IMR-90 (cell line): ENCODE measurements around the gene CPAMD8. TPM values are rescaled to one million over a fixed set of nuclear protein-coding genes. Genes with fewer than 3 reads are reported as not detected.

Experiments
- ATAC-seq: fragments of 200-7000 bp; cut with Tn5 transposase; 2 replicates; pipeline ENCODE4 v1.9.1; 2020; ENCODE audit warnings: low read depth, mild to moderate bottlenecking, moderate library complexity
- BruUV-seq: library from RNA; stranded (reverse); fragments of 400-500 nt; replicated peaks from 2 replicates; lab custom pipeline; 2021; lab: Mats Ljungman, UMichigan
- CTCF ChIA-PET: fragments of 300-600 bp; formaldehyde crosslinking; extraction: SDS; loops from one replicate; lab custom pipeline; 2021; ENCODE audit warnings: antibody characterized with exemption; lab: Yijun Ruan, JAX
- POLR2A ChIA-PET: fragments of 300-600 bp; sonication (Branson Sonifier 250); formaldehyde crosslinking; loops from one replicate; lab custom pipeline; 2022; ENCODE audit warnings: antibody characterized with exemption; ENCODE audit not compliant: unreplicated experiment; lab: Charles Lee
- DNase-seq: peaks from one replicate; pipeline ENCODE4 v3.0.0; 2013
- H2AFZ ChIP-seq: replicated peaks from 2 replicates; pipeline ENCODE3; 2013; ENCODE audit warnings: low read length, mild to moderate bottlenecking; ENCODE audit not compliant: poor library complexity
- H2AK5ac ChIP-seq: 2 replicates; pipeline ENCODE4 v1.6.1; 2013; ENCODE audit warnings: low read depth, low read length, inconsistent platforms
- H2AK9ac ChIP-seq: replicated peaks from 2 replicates; pipeline ENCODE3; 2013; ENCODE audit warnings: mild to moderate bottlenecking, low read depth, low read length, moderate library complexity; ENCODE audit not compliant: poor library complexity
- H2BK120ac ChIP-seq: 2 replicates; pipeline ENCODE4 v1.6.1; 2013; ENCODE audit warnings: low read depth, low read length, inconsistent platforms
- H2BK15ac ChIP-seq: 3 replicates; pipeline ENCODE4 v1.6.1; 2013; ENCODE audit warnings: low read depth, low read length, inconsistent platforms
- H2BK20ac ChIP-seq: 2 replicates; pipeline ENCODE4 v1.6.1; 2013; ENCODE audit warnings: low read depth, mild to moderate bottlenecking, inconsistent platforms, low read length, moderate library complexity
- H2BK5ac ChIP-seq: 2 replicates; pipeline ENCODE4 v1.6.1; 2013; ENCODE audit warnings: mild to moderate bottlenecking, low read depth, low read length, inconsistent platforms; ENCODE audit not compliant: poor library complexity, severe bottlenecking
- H3K14ac ChIP-seq: replicated peaks from 2 replicates; pipeline ENCODE4 v1.6.1; 2013; ENCODE audit warnings: low read depth, low read length, inconsistent platforms
- H3K18ac ChIP-seq: 2 replicates; pipeline ENCODE4 v1.6.1; 2013; ENCODE audit warnings: low read depth, low read length, control low read depth
- H3K23ac ChIP-seq: 2 replicates; pipeline ENCODE4 v1.6.1; 2013; ENCODE audit warnings: low read depth, low read length, inconsistent platforms
- H3K27ac ChIP-seq: 2 replicates; pipeline ENCODE4 v1.5.1; 2013; ENCODE audit warnings: mild to moderate bottlenecking, control low read depth, low read length; ENCODE audit not compliant: insufficient read depth
- H3K27me3 ChIP-seq: 2 replicates; pipeline ENCODE4 v1.6.1; 2013; ENCODE audit warnings: low read length; ENCODE audit not compliant: control insufficient read depth, insufficient read depth
- H3K36me3 ChIP-seq: 2 replicates; pipeline ENCODE4 v1.6.1; 2013; ENCODE audit warnings: low read length, mixed read lengths; ENCODE audit not compliant: control insufficient read depth, insufficient read depth
- H3K4ac ChIP-seq: 2 replicates; pipeline ENCODE4 v1.6.1; 2013; ENCODE audit warnings: low read depth, low read length, inconsistent platforms
- H3K4me1 ChIP-seq: 2 replicates; pipeline ENCODE4 v1.6.1; 2013; ENCODE audit warnings: low read length, mixed read lengths; ENCODE audit not compliant: control insufficient read depth, insufficient read depth
- H3K4me2 ChIP-seq: 2 replicates; pipeline ENCODE4 v1.6.1; 2013; ENCODE audit warnings: low read depth, mild to moderate bottlenecking, control low read depth, low read length, moderate library complexity
- H3K4me3 ChIP-seq: 2 replicates; pipeline ENCODE4 v1.5.1; 2013; ENCODE audit warnings: low read depth, mild to moderate bottlenecking, control low read depth, low read length, moderate library complexity; ENCODE audit not compliant: insufficient read depth
- H3K56ac ChIP-seq: 2 replicates; pipeline ENCODE4 v1.6.1; 2013; ENCODE audit warnings: low read length, inconsistent platforms; ENCODE audit not compliant: insufficient read depth; ENCODE audit errors: extremely low read depth
- H3K79me1 ChIP-seq, 2 experiments: 2 replicates each; pipeline ENCODE4 v1.6.1; 2013; ENCODE audit warnings: low read length in 2 of 2, inconsistent platforms in 1 of 2, low read depth in 1 of 2
- H3K9ac ChIP-seq: 2 replicates; pipeline ENCODE4 v1.6.1; 2013; ENCODE audit warnings: low read depth, low read length, control low read depth
- H3K9me1 ChIP-seq: 2 replicates; pipeline ENCODE4 v1.6.1; 2013; ENCODE audit warnings: low read length, inconsistent platforms; ENCODE audit not compliant: insufficient read depth
- H3K9me3 ChIP-seq: 2 replicates; pipeline ENCODE4 v1.6.1; 2013; ENCODE audit warnings: low read length; ENCODE audit not compliant: control insufficient read depth, insufficient read depth
- H4K20me1 ChIP-seq: 2 replicates; pipeline ENCODE4 v1.6.1; 2013; ENCODE audit warnings: low read length, inconsistent platforms; ENCODE audit not compliant: insufficient read depth
- H4K5ac ChIP-seq: 2 replicates; pipeline ENCODE4 v1.6.1; 2013; ENCODE audit warnings: mild to moderate bottlenecking, low read depth, low read length, control low read depth
- H4K8ac ChIP-seq, 2 experiments: 2 replicates each; pipeline ENCODE4 v1.6.1; 2013; ENCODE audit warnings: low read depth in 2 of 2, low read length in 2 of 2, control low read depth in 1 of 2, inconsistent platforms in 1 of 2
- H4K91ac ChIP-seq: 2 replicates; pipeline ENCODE4 v1.6.1; 2013; ENCODE audit warnings: low read depth, low read length, inconsistent platforms; ENCODE audit not compliant: insufficient read depth
- MAFK ChIP-seq: IDR thresholded peaks from 2 replicates; pipeline ENCODE4 v1.6.1; 2012; ENCODE audit warnings: low read depth, low read length, improper control_type of control experiment
- MXI1 ChIP-seq: IDR thresholded peaks from 2 replicates; pipeline ENCODE4 v1.6.1; 2012; ENCODE audit warnings: low read depth, mild to moderate bottlenecking, low read length, moderate library complexity, borderline replicate concordance
- POLR2A ChIP-seq: IDR thresholded peaks from 2 replicates; pipeline ENCODE4 v1.6.1; 2012; ENCODE audit warnings: mild to moderate bottlenecking, low read depth, low read length
- RFX5 ChIP-seq: IDR thresholded peaks from 2 replicates; pipeline ENCODE4 v1.8.0; 2012; ENCODE audit warnings: low read depth, mild to moderate bottlenecking, low read length, moderate library complexity
- WGBS, 2 experiments: methylation state at CpG; one replicate each; pipeline versions ENCODE4 v1.1.5 to v1.1.7; 2013; ENCODE audit warnings: missing lambda C conversion rate in 2 of 2; ENCODE audit not compliant: insufficient read length in 1 of 2; ENCODE audit errors: extremely low coverage in 2 of 2; 5-methylcytosine and 5-hydroxymethylcytosine counted together
- dilution Hi-C: fragments of 300-500 bp; cut with HindIII; formaldehyde crosslinking; loops from one replicate; pipeline ENCODE4 v1.14.3; 2018; ENCODE audit warnings: low sequenced_read_pairs; ENCODE audit not compliant: unreplicated experiment
- in situ Hi-C: fragments of 300-500 bp; cut with MboI; formaldehyde crosslinking; loops from 3 replicates; pipeline ENCODE4 v1.14.3; 2019; ENCODE audit warnings: low sequenced_read_pairs, inconsistent platforms, mixed read lengths
- intact Hi-C: fragments of 100-400 bp; cut with micrococcal nuclease; formaldehyde crosslinking; loops from 2 replicates; pipeline ENCODE4 v1.10.0; 2022
- polyA plus RNA-seq, 3 experiments: library from polyadenylated mRNA; depleted of rRNA; stranded (reverse); fragments of >200 nt; gene quantifications; 2 replicates each; pipeline ENCODE4 v1.2.3, GENCODE V29; 2012; ENCODE audit warnings: low replicate concordance in 1 of 3
- total RNA-seq: library from RNA; depleted of rRNA; stranded (reverse); fragments of >200 nt; gene quantifications from 2 replicates; pipeline ENCODE4 v1.2.3, GENCODE V29; 2012
- TF ChIP-seq, protein P1 (sequence below): conservative IDR thresholded peaks from 2 replicates; pipeline ENCODE4 v1.5.1; 2012; ENCODE audit warnings: mild to moderate bottlenecking, low read depth, low read length, improper control_type of control experiment

The CPAMD8 gene
- total and polyA plus RNA-seq, 2 of the 4 experiments (the other 2 are of a cell fraction): 0.36 to 0.79 TPM

DNA sequence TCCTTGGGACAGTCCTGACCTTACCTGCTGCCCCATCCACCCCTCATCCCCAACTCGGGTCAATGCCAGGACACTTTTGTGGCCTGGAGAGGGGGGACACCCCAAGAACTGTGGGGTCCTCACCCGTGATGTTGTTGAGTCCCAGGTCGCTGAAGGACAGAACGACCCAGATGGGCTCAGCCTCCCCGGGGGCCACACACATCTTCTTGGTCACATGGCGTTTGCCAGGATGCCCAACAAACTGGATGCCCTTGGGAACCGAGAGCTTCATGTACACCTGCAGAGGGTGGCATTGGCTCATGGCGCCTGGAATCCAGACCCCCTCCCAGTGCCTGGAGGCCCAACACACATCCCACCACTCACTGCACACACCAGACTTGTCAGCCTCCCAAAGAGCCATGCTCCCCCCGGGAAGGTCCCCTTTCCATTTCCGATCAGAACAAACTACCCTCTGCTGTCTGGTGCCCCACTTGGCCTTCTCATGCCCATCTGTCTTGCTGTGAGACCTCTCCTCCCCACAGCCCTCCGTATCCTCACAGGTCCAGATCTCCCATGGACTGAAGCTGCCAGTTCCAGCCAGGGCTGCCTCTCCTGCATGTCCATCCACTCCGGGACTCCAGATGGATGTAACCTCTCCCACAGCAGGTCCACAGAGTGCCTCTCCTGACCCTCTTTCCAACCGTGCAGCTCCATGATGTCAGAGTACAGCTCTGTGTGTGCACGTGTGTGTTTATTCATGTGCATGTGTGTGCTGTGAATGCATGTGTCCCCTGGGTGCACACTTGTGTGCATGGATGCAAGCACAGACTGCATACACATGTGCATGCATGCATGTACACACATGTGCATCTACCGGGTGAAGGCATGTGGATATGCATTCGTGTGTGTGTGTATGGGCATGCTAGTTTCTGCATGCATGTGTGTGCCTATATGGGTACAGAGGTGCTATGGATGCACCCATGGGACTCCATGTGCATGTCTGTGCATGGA is 79.4 kb downstream of the CPAMD8 start:
- H4K8ac ChIP-seq: no peak overlapping the region
- no TSS peak for BruUV-seq

More for the DNA sequence above, 79.4 kb downstream of the CPAMD8 start:
- Histone ChIP-seq H3K4ac (no peak overlapping the region), H3K14ac (no peak overlapping the region), H3K9me3 (no peaks in the 10 kb centered on the region), H3K56ac (no peak overlapping the region), H3K4me3 (no peak overlapping the region), H3K23ac (no peak overlapping the region), H2BK5ac (no peak overlapping the region), H4K20me1 (no peaks in the 10 kb centered on the region), H3K18ac (no peak overlapping the region), H2AK5ac (no peak overlapping the region), H3K27ac (no peak overlapping the region), H3K4me2 (no peak overlapping the region), H3K27me3 (peaks cover 3% of the 10 kb centered on the region; the same call in 1 of the 2 replicates), H3K9ac (no peak overlapping the region), H2AFZ (no peak overlapping the region), H4K91ac (no peak overlapping the region), H4K5ac (no peak overlapping the region), H2BK20ac (no peak overlapping the region), H2BK120ac (no peak overlapping the region), H3K4me1 (no peaks in the 10 kb centered on the region), H2AK9ac (no peak overlapping the region), H3K36me3 (no peaks in the 10 kb centered on the region), H2BK15ac (no peak overlapping the region), H3K79me1 (no peaks in the 10 kb centered on the region), H3K9me1 (no peaks in the 10 kb centered on the region)
- ATAC-seq (no peak), DNase-seq (no peak)
- in situ Hi-C loops: no loop called here
- POLR2A ChIA-PET: no interaction called here
- 63% methylated on average over 4 of the region's 16 CpGs; no CpG with 5 or more reads in 1 of the 2 experiments for WGBS, 2 experiments
- CTCF ChIA-PET: no interaction called here
- intact Hi-C loops: no loop called here
- TF ChIP-seq POLR2A (no peak), MAFK (no peak), MXI1 (no peak), RFX5 (no peak)
- TF ChIP-seq, protein P1, sequence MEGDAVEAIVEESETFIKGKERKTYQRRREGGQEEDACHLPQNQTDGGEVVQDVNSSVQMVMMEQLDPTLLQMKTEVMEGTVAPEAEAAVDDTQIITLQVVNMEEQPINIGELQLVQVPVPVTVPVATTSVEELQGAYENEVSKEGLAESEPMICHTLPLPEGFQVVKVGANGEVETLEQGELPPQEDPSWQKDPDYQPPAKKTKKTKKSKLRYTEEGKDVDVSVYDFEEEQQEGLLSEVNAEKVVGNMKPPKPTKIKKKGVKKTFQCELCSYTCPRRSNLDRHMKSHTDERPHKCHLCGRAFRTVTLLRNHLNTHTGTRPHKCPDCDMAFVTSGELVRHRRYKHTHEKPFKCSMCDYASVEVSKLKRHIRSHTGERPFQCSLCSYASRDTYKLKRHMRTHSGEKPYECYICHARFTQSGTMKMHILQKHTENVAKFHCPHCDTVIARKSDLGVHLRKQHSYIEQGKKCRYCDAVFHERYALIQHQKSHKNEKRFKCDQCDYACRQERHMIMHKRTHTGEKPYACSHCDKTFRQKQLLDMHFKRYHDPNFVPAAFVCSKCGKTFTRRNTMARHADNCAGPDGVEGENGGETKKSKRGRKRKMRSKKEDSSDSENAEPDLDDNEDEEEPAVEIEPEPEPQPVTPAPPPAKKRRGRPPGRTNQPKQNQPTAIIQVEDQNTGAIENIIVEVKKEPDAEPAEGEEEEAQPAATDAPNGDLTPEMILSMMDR: no peak
- dilution Hi-C loops: no loop called here
